ENCODE data around the gene NBEAL2.

- TF ChIP-seq RFX5 (IDR thresholded peaks at IDR 0.05; ENCODE audit: borderline replicate concordance, low read depth, low read length) (no peak), GABPA (IDR thresholded peaks at IDR 0.05; ENCODE audit: borderline replicate concordance, insufficient read depth, low read length) (no peak), USF2 (IDR thresholded peaks at IDR 0.05; ENCODE audit: low read length) (no peak), CTCF (IDR thresholded peaks at IDR 0.05; ENCODE audit: control extremely low read depth in 1 of 3, insufficient read depth in 1 of 3, low read depth in 1 of 3, low read length in 3 of 3) (no peak), POLR2A (IDR thresholded peaks at IDR 0.05; ENCODE audit: control extremely low read depth in 1 of 2, low read depth in 2 of 2, low read length in 2 of 2) (no peak), BRCA1 (IDR thresholded peaks at IDR 0.05; ENCODE audit: low read depth, low read length) (no peak), YY1 (IDR thresholded peaks at IDR 0.05; ENCODE audit: low read depth, low read length) (no peak), EZH2 (IDR thresholded peaks at IDR 0.05; ENCODE audit: low read depth, low read length, severe bottlenecking) (no peak), TAF1 (IDR thresholded peaks at IDR 0.05; ENCODE audit: low read depth, low read length) (no peak), HDAC6 (IDR thresholded peaks at IDR 0.05; ENCODE audit: low read depth, low read length) (no peak), SIN3A (conservative IDR thresholded peaks at IDR 0.05 in 1 of 2, IDR thresholded peaks at IDR 0.05 in 1 of 2; ENCODE audit: low read depth in 1 of 2, low read length in 2 of 2) (no peak)
Observed at GRCh38 chr3:46965151-46965550, 14.3 kb upstream of the NBEAL2 start.
